NK-92 treated with Interleukin-12 subunit alpha and Interleukin-12 subunit beta, amount 100 ng/mL, for 24 hours (cell line): ENCODE data around the gene CLEC11A.
"Not testable (repeated sequence)": the region's sequence is repeated elsewhere in the genome, so short reads cannot be mapped to it uniquely, and the experiment has no call there.

Source experiments
- DNase-seq: peaks from one replicate; lab custom pipeline; 2025; lab: John Stamatoyannopoulos, UW

The CLEC11A gene

DNA sequence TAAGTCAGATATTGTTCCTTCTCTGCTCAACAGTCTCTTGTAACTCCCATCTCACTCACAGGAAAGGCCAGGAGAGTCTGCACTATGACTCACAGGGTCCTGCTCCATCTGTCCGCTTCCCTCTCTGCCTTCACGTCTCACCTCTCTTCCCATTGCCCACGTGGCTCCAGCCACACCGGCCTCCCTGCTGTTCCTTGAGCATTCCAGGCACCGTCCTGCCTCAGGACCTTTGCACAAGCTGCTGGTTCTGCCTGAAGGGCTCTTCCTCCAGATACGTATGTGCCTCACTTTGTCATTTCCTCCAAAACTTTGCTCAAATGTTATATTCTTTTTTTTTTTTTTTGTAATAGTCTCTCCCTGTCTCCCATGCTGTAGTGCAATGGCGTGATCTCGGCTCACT lies 33.1 kb downstream of the CLEC11A start:
- not testable (repeated sequence) for DNase-seq

DNA sequence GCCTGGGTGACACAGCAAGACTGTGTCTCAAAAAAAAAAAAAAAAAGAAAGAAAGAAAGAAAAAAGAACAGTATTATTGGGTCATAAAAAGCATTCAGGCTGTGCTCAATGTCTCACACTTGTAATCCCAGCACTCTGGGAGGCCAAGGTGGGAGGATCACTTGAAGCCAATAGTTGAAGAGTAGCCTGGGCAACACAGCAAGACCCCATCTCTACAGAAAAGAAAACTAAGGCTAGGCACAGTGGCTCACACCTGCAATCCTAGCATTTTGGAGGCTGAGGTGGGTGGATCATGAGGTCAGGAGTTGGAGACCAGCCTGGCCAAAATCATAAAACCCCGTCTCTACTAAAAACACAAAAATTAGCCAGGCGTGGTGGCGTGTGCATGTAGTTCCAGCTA lies 34.5 kb downstream of the CLEC11A start:
- DNase-seq, result not testable (repeated sequence)

DNA sequence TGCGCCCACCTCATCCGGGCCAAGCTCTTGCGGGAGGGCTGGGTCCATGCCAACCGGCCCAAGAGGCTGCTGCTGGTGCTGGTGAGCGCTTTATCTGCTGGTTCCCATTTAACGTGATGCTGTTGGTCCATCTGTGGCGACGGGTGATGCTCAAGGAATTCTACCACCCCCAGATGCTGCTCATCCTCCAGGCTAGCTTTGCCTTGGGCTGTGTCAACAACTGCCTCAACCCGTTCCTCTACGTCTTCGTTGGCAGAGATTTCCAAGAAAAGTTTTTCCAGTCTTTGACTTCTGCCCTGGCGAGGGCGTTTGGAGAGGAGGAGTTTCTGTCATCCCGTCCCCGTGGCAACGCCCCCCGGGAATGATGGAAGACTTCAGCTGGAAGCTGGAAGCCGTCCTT lies 35.9 kb downstream of the CLEC11A start:
- not testable (repeated sequence) for DNase-seq

DNA sequence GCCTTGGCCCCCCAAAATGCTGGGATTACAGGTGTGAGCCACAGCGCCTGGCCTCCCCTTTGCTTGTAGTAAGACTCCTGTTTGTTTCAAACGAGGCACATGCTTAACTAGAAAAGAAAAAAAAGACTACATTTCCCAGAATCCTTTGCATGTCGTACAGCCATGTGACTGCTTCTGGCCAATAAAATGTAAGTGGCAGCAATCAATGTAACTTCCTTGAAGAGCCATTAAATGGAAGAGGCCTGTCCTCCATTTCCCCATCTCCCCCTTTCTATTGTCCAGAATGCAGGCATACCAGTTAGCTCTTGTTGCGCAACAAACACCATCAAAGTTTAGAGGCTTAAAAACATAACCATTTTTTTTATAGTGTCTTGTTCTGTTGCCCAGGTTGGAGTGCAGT lies 36.7 kb downstream of the CLEC11A start:
- no peak for DNase-seq

DNA sequence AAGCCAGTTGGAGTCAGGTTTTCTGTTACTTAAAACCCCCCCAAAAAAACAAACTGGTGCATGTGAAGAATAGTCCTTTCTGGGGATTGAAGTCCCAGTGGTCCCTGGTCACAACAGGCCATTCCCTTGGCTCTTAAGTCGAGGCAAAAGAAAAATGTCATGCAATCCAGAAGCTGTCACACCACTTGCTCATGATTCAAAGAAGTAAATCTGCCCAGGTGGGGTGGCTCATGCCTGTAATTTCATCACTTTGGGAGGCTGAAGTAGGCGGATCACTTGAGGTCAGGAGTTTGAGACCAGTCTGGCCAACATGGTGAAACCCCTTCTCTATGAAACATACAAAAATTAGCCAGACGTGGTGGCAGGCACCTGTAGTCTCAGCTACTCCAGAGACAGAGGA lies 38.3 kb downstream of the CLEC11A start:
- not testable (repeated sequence) for DNase-seq

DNA sequence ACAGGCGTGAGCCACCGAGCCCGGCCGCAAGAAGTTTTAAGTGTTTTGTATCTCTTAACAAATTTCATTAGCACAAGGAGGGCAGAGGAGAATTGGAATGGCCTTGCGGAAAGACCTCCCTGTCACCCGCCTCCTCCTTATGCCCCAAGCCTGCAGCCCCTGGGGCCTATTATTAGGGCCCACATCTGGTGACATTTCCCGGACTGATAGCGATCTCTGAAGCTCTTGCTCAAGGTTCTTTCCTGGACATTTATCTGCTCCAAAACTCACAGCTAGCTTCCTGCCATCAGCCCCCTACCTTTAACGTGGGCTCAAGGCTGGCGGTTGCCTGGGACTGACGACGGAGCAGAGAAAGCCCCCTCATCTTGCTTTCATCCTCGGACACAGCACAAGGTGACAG lies 40.4 kb downstream of the CLEC11A start:
- DNase-seq, result not testable (repeated sequence)

DNA sequence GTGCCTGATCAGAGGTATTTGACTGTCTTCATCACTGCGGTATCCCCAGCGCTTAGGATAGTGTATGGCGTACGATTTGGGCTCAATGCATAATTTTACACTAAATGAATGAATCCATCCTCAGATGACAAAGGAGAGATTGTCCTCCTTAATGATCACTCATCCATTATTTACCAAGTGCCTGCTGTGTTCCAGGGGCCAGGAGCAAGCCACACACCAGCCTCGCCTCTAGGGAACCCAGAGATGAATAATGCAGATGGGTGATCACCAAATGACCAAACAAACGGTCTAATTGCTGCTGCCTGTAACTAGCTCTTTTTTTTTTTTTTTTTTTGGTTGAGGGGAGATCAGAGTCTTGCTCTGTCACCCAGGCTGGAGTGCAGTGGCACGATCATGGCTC lies 41.2 kb downstream of the CLEC11A start:
- no peak for DNase-seq

DNA sequence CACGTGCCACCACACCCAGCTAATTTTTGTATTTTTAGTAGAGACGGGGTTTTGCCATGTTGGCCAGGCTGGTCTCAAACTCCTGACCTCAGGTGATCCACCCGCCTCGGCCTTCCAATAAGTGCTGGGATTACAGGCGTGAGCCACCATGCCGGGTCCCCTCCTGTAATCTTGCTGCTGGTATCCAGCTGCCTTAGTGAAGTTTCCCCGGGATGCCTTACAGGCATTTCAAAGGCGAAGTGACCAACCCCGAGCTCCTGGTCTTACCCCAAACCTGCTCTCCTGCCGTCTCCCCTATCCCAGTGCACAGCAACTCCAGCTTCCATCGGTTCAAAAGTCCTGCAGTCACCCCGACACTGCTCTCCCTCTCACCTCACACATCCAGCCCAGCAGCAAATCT lies 43.6 kb downstream of the CLEC11A start:
- not testable (repeated sequence) for DNase-seq

DNA sequence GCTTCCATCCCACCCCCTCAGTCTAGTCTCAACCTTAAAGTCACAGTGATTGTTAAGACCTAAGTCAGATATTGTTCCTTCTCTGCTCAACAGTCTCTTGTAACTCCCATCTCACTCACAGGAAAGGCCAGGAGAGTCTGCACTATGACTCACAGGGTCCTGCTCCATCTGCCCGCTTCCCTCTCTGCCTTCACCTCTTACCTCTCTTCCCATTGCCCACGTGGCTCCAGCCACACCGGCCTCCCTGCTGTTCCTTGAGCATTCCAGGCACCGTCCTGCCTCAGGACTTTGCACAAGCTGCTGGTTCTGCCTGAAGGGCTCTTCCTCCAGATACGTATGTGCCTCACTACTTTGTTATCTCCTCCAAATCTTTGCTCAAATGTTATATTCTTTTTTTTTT lies 44.1 kb downstream of the CLEC11A start:
- DNase-seq, result not testable (repeated sequence)

DNA sequence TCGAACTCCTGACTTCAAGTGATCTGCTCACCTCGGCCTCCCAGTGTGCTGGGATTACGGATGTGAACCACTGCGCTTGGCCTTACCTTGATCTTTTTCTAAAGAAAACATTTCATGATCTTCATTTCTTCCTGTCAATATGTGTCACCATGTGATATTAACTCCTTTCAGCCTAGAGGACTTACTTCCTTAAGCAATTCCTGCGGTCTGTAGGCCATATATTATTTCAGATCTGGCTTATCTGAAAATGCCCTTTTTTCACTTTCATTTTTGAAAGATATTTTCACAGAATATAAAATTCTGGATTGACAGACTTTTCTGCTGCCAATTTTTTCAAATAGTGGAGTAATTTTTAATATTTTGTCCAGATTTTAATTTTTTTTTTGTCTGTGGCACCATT lies 45.1 kb downstream of the CLEC11A start:
- no peak for DNase-seq

DNA sequence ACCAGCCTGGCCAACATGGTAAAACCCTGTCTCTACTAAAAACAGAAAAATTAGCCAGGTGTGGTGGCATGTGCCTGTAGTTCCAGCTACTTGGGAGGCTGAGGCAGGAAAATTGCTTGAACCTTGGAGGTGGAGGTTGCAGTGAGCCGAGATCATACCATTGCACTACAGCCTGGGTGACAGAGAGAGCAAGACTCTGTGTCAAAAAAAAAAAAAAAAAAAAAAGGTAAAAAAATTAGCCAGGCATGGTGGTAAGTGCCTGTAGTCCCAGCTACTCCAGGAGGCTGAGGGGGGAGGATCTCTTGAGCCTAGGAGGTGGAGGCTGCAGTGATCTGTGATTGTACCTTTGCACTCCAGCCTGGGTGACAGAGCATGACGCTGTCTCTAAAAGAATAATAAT lies 47.0 kb downstream of the CLEC11A start, which contains the start of gene GPR32:
GPR32 (plus strand) TSS at position 301 of the 400 bp plus-strand sequence. CDS start 137 bp downstream, outside the sequence.
- not testable (repeated sequence) for DNase-seq

DNA sequence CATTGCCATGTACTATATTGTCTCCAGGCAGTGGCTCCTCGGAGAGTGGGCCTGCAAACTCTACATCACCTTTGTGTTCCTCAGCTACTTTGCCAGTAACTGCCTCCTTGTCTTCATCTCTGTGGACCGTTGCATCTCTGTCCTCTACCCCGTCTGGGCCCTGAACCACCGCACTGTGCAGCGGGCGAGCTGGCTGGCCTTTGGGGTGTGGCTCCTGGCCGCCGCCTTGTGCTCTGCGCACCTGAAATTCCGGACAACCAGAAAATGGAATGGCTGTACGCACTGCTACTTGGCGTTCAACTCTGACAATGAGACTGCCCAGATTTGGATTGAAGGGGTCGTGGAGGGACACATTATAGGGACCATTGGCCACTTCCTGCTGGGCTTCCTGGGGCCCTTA lies 47.7 kb downstream of the CLEC11A start:
- DNase-seq, result no peak

DNA sequence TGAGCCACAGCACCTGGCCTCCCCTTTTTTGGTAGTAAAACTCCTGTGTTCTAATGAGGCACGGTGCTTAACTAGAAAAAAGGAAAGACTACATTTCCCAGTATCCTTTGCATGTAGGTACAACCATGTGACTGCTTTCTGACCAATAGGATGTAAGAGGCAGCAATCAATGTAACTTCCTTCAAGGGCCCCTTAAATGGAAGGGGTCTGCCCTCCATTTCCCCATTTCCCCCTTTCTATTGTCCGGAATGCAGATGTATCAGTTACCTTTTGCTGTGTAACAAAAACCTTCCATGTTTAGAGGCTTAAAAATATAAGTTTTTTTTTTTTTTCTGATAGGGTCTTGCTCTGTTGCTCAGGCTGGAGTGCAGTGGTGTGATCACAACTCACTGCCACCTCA lies 49.3 kb downstream of the CLEC11A start:
- no peak for DNase-seq

DNA sequence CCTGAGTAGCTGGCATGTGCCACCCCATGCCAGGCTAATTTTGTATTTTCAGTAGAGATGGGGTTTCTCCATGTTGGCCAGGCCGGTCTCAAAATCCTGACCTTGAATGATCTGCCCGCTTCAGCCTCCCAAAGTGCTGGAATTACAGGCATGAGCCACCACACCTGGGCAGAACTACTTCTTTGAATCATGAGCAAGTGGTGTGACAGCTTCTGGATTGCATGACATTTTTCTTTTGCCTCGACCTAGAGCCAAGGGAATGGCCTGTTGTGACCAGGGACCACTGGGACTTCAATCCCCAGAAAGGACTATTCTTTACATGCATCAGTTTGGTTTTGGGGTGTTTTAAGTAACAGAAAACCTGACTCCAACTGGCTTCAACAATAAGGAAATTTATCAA lies 49.7 kb downstream of the CLEC11A start:
- DNase-seq, result not testable (repeated sequence)

DNA sequence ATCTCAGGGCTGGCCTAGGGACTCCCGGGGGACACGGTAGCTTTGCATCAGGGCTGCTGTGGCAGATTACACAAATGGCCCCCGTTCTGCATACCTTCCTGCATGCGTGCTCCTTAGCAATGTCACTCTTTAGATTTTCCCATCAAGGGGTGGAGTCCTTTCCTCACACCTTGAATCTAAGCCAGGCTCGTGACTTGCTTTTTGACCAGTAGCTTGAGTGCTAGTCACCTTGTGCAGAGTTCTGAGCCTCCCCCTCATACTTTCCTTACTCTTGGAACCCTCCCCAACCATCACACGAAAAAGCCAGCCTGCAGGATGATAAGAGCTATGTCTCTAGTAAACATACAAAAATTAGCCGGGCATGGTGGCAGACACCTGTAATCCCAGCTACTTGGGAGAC lies 50.3 kb downstream of the CLEC11A start:
- DNase-seq, result not testable (repeated sequence)
